ENCODE data around the gene RPL26.

RPL26 gene

DNA sequence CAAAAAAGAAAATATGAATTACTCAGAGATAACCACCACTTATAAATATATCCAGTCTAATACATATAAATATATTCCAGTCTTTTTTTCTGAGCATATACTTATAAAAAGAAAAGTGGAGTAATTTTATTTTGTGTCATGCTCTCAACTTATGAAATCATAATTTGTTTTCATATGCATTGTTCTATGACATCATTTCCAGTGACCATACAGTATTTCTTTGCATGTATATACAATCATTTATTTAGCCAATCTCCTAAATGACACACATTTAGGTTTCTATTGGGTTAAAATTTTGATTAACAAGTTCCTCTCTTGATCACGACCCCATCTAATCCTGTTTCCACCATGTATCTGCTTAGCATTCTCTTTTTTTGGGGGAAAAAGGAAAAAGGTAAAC is 36.3 kb upstream of the RPL26 start:
- DNase-seq (ENCODE audit: low read depth) = no peak
- no peak for TF ChIP-seq CTCF (IDR thresholded peaks at IDR 0.05; ENCODE audit: control insufficient read depth, insufficient read depth, low read depth, low read length, missing control alignments)
- H3K4me3 ChIP-seq (ENCODE audit: control insufficient read depth, low read depth, low read length) = no peak overlapping the region

GRCh38 chr17:8418471-8418870 is 35.5 kb upstream of the RPL26 start:
- DNase-seq (ENCODE audit: low read depth) = no peak

DNA sequence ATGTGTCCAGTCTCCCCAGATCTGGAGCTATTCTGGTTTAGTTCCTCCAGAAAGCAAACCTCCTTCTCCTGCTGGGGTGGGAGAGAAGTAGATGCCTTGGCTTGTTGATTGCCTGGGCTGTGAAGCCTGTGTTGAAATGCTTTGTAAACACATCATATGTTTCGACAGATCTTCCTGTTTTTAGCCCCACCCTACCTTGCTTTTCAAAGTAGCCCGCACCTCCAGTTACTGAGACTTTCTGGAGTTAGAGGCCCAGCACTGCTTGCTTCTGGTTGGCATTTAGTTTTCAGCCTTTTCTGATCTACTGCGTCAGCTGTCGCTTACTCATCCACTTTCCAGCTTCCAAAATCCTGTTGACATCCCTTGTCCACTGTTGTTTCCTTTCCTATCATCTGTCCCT is 34.8 kb upstream of the RPL26 start:
- TF ChIP-seq CTCF (IDR thresholded peaks at IDR 0.05; ENCODE audit: control insufficient read depth, insufficient read depth, low read depth, low read length, missing control alignments) = no peak
- DNase-seq (ENCODE audit: low read depth) = no peak
- H3K4me3 ChIP-seq (ENCODE audit: control insufficient read depth, low read depth, low read length) = no peak overlapping the region

More at GRCh38 chr17:8418471-8418870, 35.5 kb upstream of the RPL26 start:
- TF ChIP-seq CTCF (IDR thresholded peaks at IDR 0.05; ENCODE audit: control insufficient read depth, insufficient read depth, low read depth, low read length, missing control alignments) = no peak
- no peak overlapping the region for H3K4me3 ChIP-seq (ENCODE audit: control insufficient read depth, low read depth, low read length)

GRCh38 chr17:8413938-8414337 is 30.9 kb upstream of the RPL26 start:
- no peak for DNase-seq (ENCODE audit: low read depth)
- H3K4me3 ChIP-seq (ENCODE audit: control insufficient read depth, low read depth, low read length) = no peak overlapping the region
- no peak for TF ChIP-seq CTCF (IDR thresholded peaks at IDR 0.05; ENCODE audit: control insufficient read depth, insufficient read depth, low read depth, low read length, missing control alignments)

DNA sequence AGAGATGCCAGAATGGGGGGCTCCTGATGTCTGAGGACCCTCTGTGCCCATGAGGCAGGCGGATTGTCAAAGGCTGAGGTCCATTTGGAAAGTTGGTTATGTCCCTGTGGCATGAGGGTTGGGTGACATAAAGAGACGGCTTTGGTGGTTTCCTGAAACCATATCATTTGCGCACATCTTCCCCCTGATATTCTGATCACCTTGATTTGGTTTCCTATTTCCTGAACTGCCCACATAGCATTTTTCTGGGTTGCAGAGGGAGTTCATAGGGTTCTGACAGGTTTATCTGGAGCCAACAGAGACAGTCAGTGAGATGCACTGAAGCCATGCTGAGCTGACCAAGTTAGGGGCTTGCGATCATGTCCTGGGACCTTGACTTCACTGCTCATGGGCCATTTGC is 30.3 kb upstream of the RPL26 start:
- DNase-seq (ENCODE audit: low read depth) = no peak
- TF ChIP-seq CTCF (IDR thresholded peaks at IDR 0.05; ENCODE audit: control insufficient read depth, insufficient read depth, low read depth, low read length, missing control alignments) = no peak

DNA sequence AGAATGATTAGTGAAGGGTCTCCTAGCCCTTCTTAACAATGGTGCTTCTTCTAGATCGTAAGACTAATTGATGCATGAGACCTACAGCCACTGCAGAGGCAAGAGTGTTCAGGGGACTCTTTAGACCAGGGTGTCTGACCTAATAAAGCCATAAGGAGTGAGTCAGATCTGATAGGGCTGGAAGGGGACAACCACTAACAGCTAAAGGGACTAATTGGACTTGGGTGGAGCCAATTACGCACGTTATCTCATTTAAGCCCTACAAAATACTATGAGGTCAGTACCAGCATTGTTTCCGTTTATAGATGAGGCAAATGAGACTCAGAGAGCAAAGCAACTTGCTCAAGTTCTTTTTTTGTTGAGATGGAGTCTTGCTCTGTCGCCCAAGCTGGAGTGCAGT is 29.1 kb upstream of the RPL26 start:
- no peak overlapping the region for H3K4me3 ChIP-seq (ENCODE audit: control insufficient read depth, low read depth, low read length)
- TF ChIP-seq CTCF (IDR thresholded peaks at IDR 0.05; ENCODE audit: control insufficient read depth, insufficient read depth, low read depth, low read length, missing control alignments) = no peak
- no peak for DNase-seq (ENCODE audit: low read depth)

More for the DNA sequence above, 30.3 kb upstream of the RPL26 start:
- H3K4me3 ChIP-seq (ENCODE audit: control insufficient read depth, low read depth, low read length) = no peak overlapping the region

- H3K4me3 ChIP-seq (ENCODE audit: control insufficient read depth, low read depth, low read length) = no peak overlapping the region
Measured at GRCh38 chr17:8410883-8411238, 27.9 kb upstream of the RPL26 start.

More at GRCh38 chr17:8410883-8411238, 27.9 kb upstream of the RPL26 start:
- no peak for TF ChIP-seq CTCF (IDR thresholded peaks at IDR 0.05; ENCODE audit: control insufficient read depth, insufficient read depth, low read depth, low read length, missing control alignments)
- DNase-seq (ENCODE audit: low read depth) = no peak
